HG02970 (cell line): ENCODE results near the gene LTC4S.
"Not testable (repeated sequence)": the region's sequence is repeated elsewhere in the genome, so short reads cannot be mapped to it uniquely, and the experiment has no call there.

Experiments used
- ATAC-seq: cut with Tn5 transposase; IDR thresholded peaks from one replicate; pipeline ENCODE4 v1.9.1; 2021; ENCODE audit warnings: mild to moderate bottlenecking, moderate library complexity, moderate number of reproducible peaks; ENCODE audit not compliant: unreplicated experiment, low FRiP score

LTC4S gene

DNA sequence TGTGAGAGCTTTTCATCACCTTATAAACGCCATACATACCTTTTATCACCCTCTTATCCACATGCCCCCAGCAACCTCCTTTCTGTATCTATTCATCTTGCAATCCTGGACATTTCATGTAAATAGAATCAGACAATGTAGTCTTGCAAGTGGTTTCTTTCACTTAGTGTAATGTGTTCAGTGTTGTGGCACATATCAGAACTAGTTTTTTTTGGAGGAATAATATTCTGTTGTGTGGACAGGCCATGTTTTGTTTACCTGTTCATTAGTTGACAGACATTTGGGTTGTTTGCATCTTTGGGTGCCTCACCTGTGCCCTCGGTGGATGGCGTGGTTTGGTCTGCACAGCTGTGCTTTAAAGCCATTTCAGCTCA is 28.3 kb downstream of the LTC4S start:
- no peak for ATAC-seq

DNA sequence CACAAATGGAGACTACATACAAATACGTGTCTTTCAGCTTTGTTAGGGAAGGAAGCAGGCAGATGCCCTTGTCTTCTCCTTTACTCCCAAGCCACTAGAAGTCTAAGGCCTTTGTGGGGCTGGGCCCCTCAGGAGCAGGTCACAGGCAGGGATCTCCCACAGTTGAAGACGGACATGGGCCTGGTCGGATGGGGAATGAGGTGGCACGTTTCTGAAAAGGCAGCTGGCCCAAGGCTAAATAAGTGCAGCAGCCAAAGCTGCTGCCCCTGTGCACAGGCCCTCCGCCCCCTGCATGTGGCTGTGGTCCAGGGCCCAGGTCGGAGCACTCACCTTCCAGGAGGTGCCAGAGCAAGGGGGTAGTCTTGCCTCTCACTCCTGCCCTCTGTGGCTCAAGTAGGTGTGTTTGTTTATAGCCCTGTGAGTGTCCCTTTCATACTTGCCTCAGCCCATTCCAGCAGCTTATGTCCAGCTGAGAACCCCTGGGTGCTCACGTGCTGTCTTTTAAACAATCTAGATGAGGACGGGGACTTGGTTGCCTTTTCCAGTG is 28.7 kb downstream of the LTC4S start:
- ATAC-seq: no peak

DNA sequence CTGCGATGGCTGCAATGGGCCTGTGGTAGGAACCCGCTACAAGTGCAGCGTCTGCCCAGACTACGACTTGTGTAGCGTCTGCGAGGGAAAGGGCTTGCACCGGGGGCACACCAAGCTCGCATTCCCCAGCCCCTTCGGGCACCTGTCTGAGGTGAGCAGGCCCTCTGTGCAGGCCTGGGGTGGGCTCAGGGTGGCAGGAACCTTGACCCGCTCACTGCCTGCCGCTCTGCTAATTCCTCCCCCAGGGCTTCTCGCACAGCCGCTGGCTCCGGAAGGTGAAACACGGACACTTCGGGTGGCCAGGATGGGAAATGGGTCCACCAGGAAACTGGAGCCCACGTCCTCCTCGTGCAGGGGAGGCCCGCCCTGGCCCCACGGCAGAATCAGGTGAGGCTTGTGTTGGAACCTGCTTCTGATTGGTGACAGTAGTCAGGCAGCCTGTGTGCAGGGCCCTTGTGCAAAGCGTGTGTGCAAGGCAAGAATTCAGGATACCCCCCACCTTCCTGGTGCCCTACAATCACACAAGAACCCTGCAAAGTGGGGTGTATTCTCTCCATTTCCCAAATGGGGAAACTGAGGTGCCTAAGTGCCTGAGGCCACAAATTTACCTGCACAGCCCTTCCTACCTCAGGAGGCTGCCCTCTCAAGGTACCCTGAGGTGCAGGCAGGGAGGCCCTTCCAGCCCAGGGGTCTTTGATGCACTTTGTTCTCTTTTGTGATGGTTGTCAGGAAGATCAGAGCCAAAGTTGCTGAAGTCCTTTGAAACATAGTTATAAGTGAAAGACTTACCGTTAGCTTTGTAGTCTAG is 30.4 kb downstream of the LTC4S start:
- no peak for ATAC-seq

DNA sequence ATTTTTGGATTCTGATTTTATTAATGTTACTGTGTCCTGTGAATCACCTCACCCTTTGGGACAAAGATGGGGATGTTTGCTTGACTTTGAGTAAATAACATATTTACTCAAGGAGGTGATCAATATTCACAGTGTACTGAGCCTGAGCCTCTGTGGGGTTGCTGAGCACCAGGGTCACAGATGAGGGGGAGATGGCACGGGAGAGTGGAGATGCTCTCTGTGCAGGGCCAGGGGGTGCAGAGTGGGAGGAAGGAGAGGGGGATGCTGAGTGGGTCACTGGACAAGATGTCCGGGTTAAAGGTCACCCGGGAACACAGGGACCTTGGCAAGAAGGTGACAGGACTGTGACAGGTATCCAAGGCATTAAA is 30.9 kb downstream of the LTC4S start:
- ATAC-seq: no peak

DNA sequence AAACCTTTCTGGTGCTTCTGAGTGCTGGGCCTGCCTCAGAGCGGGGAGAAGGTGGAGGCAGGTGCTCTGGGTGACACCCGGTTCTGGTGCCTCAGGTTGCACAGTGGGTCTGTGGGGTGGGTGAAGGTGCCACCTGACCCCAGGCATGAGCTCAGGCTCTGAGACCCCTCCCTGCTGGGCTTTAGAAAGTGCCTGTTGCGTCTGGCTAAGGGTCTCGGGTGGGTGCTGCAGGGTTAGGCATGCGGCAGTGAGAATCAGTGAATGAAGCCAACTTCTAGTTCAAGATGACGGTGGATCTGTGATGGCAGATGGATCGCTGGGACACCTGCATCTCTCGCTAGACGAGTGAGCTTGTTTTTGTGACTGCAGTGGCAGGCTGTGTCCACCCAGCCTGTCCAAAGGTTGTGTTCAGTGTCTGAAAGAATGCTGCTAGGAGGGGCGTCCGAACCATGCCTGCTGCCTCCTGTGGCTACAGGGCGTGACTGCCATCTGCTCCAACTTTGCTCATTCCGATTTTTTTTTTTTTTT is 31.9 kb downstream of the LTC4S start:
- no peak for ATAC-seq

DNA sequence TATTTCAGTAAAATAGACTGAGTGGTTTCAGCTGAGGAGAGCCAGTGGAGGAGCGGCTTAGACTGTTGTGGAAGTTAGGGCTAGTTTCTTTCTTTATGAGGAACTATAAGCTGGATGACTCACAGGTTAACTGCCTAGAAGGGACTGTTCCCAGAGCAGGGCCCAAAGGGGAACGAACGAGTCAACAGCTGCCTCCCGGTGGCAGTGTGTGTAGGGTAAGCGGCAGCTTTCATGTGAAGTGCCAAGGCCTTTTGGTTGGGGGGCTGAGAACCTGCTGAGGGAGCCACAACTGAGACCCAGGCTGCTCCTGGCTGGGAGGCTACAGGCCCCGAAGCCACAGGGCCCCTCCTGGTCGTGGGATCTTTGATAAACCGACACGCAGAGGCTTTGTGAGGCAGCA is 33.9 kb downstream of the LTC4S start:
- no peak for ATAC-seq

DNA sequence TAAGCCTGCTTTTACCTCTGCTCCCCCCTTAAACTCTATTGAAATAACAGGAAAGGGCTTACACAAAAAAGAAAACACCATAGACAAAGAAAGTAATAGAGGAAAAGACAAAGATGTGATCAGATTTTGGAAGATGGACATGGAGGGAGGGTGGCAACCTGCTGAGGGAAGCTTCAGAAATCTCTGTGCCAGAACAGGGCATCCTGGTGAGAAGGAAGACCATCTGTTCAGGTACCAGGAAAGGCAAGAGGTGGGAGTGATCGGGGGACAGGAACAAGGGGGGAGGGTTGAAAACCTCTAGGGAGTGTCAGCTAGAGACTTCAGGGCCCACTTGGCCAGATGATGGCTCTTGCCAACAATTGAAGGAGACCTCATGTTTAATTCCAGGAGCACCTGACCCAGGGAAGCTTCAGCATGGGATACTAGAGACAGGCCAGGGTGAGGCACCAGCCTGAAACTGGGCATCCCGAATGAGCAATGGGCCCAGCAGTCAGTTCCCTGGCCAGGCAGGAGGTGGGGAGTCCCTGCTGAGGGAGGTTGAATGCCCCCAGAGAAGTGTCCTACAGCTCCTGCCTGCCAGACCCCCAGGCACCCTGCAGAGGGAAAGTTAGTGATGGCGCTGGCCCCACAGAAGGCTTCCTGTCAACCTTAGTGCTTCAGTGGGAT is 35.1 kb downstream of the LTC4S start:
- no peak for ATAC-seq

DNA sequence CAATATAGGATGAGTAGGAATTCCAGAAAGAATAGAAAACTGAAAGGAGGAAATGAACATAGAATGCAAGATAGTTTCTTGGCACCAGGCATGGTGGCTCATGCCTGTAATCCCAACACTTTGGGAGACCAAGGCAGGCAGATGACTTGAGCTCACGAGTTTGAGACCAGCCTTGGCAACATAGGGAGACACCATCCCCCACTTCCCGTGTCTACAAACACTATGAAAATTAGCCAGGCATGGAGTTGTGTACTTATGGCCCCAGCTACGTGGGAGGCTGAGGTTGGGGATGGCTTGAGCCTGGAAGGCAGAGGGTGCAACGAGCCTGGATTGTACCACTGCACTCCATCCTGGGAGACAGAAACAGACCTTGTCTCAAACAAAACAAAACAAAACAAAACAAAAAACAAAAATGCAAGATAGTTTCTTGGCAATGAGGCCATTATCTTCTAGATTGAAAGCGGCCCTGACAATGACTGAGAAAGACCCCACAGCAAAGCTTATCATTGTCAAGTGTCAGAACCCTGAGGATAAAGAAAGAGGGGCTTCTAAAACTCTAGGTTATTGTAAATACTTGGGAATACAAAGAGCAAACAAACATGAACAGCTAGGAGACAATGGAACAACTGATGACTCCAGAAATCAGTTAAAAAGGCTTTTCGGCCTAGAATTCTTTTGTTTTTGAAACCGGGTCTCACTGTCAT is 36.1 kb downstream of the LTC4S start:
- no peak for ATAC-seq

DNA sequence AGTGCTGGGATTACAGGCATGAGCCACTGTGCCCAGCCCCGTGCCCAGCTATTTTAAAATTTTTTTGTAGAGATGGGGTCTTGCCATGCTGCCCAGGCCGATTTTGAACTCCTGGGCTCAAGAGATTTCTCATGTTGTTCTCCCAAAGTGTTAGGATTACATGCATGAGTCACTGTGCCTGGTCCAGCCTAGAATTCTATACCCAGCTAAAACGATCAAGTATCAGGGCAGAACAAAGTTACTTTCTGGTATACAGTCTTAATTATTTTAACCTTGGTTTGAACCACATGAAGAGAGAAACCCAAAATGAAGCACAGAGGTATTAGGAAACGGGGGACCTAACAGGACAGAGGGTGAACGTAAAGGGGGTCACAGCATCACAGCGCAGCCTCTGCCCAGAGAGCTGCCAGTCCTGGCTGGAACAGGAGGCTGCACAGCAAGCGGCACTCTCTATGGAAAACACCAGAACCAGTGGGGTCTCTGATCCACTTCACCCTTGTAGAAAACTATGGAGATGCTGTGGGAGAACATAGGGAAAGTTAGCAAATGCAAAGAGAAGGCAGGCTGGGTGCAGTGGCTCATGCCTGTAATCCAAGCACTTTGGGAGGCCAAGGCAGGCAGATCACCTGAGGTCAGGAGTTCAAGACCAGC is 37.2 kb downstream of the LTC4S start:
- ATAC-seq: no peak

DNA sequence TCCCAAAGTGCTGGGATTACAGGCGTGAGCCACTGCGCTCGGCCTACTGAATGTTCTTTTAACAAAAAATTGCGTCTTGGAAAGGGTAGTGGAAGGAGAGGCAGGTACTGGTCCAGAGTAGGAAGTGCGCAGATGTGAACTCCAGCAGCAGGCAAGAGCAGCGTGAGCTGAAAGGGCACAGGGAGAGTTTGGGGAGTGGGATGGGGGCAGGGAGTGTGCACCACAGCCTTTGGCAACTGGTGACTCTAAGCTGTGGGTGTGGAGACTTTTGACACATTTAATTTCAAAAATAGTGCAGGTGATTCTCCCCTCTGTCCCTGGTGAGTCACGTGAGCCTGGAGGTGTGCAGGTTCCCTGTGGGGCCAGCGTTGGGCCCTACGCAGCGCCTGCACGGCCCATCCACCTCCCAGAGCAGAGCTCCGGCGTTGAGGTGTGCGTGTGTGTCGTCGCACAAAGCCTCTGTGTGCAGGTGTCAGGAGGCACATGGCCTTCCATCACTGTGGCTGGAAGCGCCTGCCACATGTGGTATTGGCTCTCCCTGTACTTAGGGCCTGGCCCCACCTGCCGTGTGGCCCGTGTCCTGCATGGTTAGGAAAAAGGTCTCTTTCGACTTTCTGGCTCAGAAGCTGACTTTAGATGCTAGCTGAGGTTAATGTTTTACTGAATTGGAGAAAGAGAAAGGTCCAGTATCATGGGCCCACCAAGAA is 38.4 kb downstream of the LTC4S start:
- ATAC-seq: no peak

DNA sequence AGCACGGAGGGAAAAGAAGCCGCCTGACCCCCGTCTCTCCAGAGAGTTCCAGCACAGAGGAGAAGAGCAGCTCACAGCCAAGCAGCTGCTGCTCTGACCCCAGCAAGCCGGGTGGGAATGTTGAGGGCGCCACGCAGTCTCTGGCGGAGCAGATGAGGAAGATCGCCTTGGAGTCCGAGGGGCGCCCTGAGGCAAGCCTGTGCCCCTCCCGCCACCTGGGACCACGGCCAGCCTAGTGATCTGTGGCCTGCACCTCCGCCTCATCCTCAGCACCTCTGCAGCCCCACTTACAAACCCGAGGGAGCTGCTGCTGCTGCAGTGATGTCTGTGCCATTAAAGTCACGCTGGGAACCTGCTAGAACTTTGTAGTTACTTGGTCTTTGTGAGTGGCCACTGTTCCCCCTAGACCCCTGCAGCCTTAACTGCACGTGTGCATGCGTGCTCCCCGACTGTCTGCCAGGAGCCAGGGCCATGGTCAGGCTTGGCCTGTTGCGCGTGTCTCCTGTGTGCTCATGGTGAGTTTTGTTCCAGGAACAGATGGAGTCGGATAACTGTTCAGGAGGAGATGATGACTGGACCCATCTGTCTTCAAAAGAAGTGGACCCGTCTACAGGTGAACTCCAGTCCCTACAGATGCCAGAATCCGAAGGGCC is 39.4 kb downstream of the LTC4S start:
- no peak for ATAC-seq

DNA sequence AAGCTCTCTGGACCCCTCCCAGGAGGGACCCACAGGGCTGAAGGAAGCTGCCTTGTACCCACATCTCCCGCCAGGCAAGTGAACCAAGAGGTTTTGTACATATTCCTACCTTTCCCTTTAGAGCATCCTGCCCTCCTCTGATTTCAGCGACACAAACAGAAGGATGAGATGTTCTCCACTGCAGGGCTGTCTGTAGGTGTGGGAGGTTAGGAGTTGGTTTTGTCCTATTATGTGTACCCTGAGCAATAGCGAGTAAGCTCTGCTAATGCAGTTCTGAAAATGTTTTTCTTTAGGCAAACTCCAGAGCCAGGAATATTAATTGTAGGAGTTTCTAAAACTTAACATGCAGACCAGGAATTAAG is 39.9 kb downstream of the LTC4S start:
- no peak for ATAC-seq

DNA sequence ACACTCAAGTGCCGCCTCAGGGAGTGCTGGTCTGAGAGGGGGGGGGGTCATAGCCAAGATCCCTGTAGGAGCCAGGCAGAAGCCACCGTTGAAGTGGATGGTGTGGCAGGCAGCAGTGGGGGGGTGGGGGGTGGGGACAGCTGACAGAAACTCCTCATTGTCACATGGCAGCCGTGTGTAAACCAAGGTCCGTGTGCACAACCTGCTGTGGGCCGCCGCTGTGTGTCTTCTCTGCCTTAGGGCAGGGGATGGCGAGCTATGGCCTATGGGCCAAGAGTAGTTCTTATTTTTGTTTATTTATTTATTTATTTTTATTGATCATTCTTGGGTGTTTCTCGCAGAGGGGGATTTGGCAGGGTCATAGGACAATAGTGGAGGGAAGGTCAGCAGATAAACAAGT is 40.3 kb downstream of the LTC4S start:
- no peak for ATAC-seq

DNA sequence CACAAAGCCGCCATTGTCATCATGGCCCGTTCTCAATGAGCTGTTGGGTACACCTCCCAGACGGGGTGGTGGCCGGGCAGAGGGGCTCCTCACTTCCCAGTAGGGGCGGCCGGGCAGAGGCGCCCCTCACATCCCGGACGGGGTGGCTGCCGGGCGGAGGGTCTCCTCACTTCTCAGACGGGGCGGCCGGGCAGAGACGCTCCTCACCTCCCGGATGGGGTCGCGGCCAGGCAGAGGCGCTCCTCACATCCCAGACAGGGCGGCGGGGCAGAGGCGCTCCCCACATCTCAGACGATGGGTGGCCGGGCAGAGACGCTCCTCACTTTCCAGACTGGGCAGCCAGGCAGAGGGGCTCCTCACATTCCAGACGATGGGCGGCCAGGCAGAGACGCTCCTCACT is 41.1 kb downstream of the LTC4S start:
- not testable (repeated sequence) for ATAC-seq

DNA sequence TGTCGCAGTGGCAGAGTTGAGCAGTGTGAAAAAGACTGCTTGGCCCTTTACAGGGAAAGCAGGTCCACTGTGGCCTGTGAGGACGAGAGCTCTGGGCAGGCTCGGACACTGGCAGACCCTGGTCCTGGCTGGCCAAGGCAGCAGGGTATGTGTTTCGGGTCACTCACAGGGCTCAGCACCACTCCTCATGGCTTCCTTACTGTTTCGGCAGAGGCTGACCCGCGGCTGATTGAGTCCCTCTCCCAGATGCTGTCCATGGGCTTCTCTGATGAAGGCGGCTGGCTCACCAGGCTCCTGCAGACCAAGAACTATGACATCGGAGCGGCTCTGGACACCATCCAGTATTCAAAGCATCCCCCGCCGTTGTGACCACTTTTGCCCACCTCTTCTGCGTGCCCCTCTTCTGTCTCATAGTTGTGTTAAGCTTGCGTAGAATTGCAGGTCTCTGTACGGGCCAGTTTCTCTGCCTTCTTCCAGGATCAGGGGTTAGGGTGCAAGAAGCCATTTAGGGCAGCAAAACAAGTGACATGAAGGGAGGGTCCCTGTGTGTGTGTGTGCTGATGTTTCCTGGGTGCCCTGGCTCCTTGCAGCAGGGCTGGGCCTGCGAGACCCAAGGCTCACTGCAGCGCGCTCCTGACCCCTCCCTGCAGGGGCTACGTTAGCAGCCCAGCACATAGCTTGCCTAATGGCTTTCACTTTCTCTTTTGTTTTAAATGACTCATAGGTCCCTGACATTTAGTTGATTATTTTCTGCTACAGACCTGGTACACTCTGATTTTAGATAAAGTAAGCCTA is 42.6 kb downstream of the LTC4S start:
- ATAC-seq: no peak

DNA sequence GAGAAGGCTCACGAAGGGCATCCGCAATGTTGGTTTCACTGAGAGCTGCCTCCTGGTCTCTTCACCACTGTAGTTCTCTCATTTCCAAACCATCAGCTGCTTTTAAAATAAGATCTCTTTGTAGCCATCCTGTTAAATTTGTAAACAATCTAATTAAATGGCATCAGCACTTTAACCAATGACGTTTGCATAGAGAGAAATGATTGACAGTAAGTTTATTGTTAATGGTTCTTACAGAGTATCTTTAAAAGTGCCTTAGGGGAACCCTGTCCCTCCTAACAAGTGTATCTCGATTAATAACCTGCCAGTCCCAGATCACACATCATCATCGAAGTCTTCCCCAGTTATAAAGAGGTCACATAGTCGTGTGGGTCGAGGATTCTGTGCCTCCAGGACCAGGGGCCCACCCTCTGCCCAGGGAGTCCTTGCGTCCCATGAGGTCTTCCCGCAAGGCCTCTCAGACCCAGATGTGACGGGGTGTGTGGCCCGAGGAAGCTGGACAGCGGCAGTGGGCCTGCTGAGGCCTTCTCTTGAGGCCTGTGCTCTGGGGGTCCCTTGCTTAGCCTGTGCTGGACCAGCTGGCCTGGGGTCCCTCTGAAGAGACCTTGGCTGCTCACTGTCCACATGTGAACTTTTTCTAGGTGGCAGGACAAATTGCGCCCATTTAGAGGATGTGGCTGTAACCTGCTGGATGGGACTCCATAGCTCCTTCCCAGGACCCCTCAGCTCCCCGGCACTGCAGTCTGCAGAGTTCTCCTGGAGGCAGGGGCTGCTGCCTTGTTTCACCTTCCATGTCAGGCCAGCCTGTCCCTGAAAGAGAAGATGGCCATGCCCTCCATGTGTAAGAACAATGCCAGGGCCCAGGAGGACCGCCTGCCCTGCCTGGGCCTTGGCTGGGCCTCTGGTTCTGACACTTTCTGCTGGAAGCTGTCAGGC is 43.6 kb downstream of the LTC4S start:
- ATAC-seq: no peak

DNA sequence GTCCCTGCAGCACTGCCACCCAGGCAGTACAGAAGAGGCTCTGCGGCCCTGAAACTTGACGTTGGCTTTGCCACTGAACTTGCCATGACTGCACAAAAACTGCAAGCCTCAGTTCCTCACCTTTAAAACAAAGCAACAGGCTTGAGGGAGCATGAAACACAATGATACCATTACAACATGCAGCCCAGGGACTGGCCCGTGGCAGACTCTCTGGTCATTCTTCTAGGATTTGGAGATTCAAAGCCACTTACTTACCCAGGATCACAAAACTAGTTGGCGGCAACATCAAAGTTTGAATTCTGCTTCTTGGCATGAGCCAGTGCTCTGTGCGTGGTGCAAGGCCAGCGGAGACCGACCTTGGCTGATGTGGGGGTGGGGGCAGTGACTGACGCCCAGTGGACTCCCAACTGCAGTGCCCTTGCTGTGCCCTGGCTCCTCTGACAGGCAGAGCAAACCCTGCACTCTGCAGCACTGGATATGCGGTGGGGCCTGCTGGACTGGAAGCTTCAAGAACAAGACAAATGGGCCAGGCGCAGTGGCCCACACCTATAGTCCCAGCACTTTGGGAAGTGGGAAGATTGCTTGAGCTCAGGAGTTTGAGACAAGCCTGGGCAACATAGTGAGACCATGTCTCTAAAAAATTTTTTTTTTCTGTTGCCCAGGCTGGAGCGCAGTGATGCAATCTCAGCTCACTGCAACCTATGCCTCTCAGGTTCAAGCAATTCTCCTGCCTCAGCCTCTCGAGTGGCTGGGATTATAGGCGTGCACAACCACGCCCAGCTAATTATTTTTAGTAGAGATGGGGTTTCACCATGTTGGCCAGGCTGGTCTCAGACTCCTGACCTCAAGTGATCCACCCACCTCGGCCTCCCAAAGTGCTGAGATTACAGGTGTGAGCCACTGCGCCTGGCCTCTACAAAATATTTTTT is 45.8 kb downstream of the LTC4S start:
- ATAC-seq: no peak
